Tibial nerve (tissue), 4 donors: ENCODE measurements around the gene DNAJC1.

Experiments
- EP300 ChIP-seq, 2 donors: sonication (generic); formaldehyde crosslinking; IDR thresholded peaks; one replicate each; pipeline ENCODE4 v1.6.1; 2017; ENCODE audit warnings: antibody characterized with exemption in 2 of 2, mild to moderate bottlenecking in 1 of 2
- POLR2A ChIP-seq, 2 donors: fragments of 450-650 bp; IDR thresholded peaks; one replicate each; pipeline ENCODE4 v1.6.1; 2017; ENCODE audit warnings: antibody characterized with exemption in 2 of 2, mild to moderate bottlenecking in 2 of 2, moderate library complexity in 2 of 2
- TF ChIP-seq, protein P1 (sequence below), 5 experiments: fragments of 200-600 bp in 3 of 5; fragments of 450-650 bp in 2 of 5; sonication (generic) in 3 of 5; IDR thresholded peaks; one replicate each; pipeline ENCODE4 v1.5.1; 2016 to 2019; ENCODE audit warnings: antibody characterized with exemption in 5 of 5, mild to moderate bottlenecking in 3 of 5, moderate library complexity in 2 of 5

- no peak for TF ChIP-seq POLR2A (IDR thresholded peaks at IDR 0.05)
- TF ChIP-seq, protein P1, sequence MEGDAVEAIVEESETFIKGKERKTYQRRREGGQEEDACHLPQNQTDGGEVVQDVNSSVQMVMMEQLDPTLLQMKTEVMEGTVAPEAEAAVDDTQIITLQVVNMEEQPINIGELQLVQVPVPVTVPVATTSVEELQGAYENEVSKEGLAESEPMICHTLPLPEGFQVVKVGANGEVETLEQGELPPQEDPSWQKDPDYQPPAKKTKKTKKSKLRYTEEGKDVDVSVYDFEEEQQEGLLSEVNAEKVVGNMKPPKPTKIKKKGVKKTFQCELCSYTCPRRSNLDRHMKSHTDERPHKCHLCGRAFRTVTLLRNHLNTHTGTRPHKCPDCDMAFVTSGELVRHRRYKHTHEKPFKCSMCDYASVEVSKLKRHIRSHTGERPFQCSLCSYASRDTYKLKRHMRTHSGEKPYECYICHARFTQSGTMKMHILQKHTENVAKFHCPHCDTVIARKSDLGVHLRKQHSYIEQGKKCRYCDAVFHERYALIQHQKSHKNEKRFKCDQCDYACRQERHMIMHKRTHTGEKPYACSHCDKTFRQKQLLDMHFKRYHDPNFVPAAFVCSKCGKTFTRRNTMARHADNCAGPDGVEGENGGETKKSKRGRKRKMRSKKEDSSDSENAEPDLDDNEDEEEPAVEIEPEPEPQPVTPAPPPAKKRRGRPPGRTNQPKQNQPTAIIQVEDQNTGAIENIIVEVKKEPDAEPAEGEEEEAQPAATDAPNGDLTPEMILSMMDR (IDR thresholded peaks at IDR 0.05), result no peak
- no peak for TF ChIP-seq EP300 (IDR thresholded peaks at IDR 0.05)
Measured at GRCh38 chr10:21954132-21954531, 49.4 kb downstream of the DNAJC1 start.
